Smooth muscle cell (in vitro differentiated cells): ENCODE data around the gene NPBWR2. TPM values are rescaled to one million over a fixed set of nuclear protein-coding genes. Genes with fewer than 3 reads are reported as not detected.

ENCODE experiments used
- DNase-seq: peaks from one replicate; lab custom pipeline; 2025; ENCODE audit not compliant: unreplicated experiment; lab: John Stamatoyannopoulos, UW
- H2AFZ ChIP-seq: fragments of 200-600 bp; sonication (generic); 2 replicates; pipeline ENCODE4 v1.6.0; 2016; ENCODE audit warnings: antibody characterized with exemption, low read depth, mild to moderate bottlenecking
- H3F3A ChIP-seq: fragments of 200-600 bp; sonication (generic); 2 replicates; pipeline ENCODE4 v1.6.0; 2017; ENCODE audit warnings: antibody characterized with exemption, low read depth
- H3K27ac ChIP-seq: fragments of 200-600 bp; sonication (generic); 2 replicates; pipeline ENCODE4 v1.5.1; 2016; ENCODE audit warnings: low read depth, mild to moderate bottlenecking
- H3K27me3 ChIP-seq: fragments of 200-600 bp; sonication (generic); 2 replicates; pipeline ENCODE4 v1.6.1; 2016; ENCODE audit warnings: low read depth, mild to moderate bottlenecking
- H3K36me3 ChIP-seq: fragments of 200-600 bp; sonication (generic); 2 replicates; pipeline ENCODE4 v1.5.1; 2016; ENCODE audit warnings: low read depth
- H3K4me1 ChIP-seq: fragments of 200-600 bp; sonication (generic); 2 replicates; pipeline ENCODE4 v1.5.1; 2016; ENCODE audit warnings: low read depth
- H3K4me2 ChIP-seq: fragments of 200-600 bp; sonication (generic); 2 replicates; pipeline ENCODE4 v1.6.0; 2016; ENCODE audit warnings: mild to moderate bottlenecking
- H3K4me3 ChIP-seq: fragments of 200-600 bp; sonication (generic); 2 replicates; pipeline ENCODE4 v1.5.1; 2016; ENCODE audit warnings: mild to moderate bottlenecking
- H3K79me2 ChIP-seq: fragments of 200-600 bp; sonication (generic); 2 replicates; pipeline ENCODE4 v1.6.0; 2016; ENCODE audit warnings: low read depth, mild to moderate bottlenecking
- H3K9ac ChIP-seq: fragments of 200-600 bp; sonication (generic); 2 replicates; pipeline ENCODE4 v1.6.0; 2016; ENCODE audit warnings: low read depth
- H3K9me3 ChIP-seq: fragments of 200-600 bp; sonication (generic); replicated peaks from 2 replicates; pipeline ENCODE4 v1.5.1; 2016; ENCODE audit warnings: low read depth
- H4K20me1 ChIP-seq: fragments of 200-600 bp; sonication (generic); 2 replicates; pipeline ENCODE4 v1.6.0; 2016; ENCODE audit warnings: low read depth
- WGBS: methylation state at CpG from one replicate; pipeline ENCODE4 v1.1.7; 2016; ENCODE audit warnings: low lambda C conversion rate; 5-methylcytosine and 5-hydroxymethylcytosine counted together
- polyA plus RNA-seq: library from polyadenylated mRNA; unstranded; fragments of >200 nt; fragmentation: Nextera tagmentation; extraction: Ambion mirVana; gene quantifications from 2 replicates; pipeline ENCODE4 v1.2.1, GENCODE V29; 2016
- total RNA-seq: library from RNA; depleted of rRNA; stranded (reverse); fragments of >200 nt; gene quantifications from 2 replicates; pipeline ENCODE4 v1.2.3, GENCODE V29; 2014
- TF ChIP-seq, protein P1 (sequence below): fragments of 200-600 bp; sonication (generic); IDR thresholded peaks from 2 replicates; pipeline ENCODE4 v1.5.1; 2017; ENCODE audit warnings: borderline replicate concordance, mild to moderate bottlenecking, antibody characterized with exemption; ENCODE audit not compliant: insufficient read depth, poor library complexity, severe bottlenecking

Gene NPBWR2
- total and polyA plus RNA-seq, 2 experiments from 2014 or later = not detected

DNA sequence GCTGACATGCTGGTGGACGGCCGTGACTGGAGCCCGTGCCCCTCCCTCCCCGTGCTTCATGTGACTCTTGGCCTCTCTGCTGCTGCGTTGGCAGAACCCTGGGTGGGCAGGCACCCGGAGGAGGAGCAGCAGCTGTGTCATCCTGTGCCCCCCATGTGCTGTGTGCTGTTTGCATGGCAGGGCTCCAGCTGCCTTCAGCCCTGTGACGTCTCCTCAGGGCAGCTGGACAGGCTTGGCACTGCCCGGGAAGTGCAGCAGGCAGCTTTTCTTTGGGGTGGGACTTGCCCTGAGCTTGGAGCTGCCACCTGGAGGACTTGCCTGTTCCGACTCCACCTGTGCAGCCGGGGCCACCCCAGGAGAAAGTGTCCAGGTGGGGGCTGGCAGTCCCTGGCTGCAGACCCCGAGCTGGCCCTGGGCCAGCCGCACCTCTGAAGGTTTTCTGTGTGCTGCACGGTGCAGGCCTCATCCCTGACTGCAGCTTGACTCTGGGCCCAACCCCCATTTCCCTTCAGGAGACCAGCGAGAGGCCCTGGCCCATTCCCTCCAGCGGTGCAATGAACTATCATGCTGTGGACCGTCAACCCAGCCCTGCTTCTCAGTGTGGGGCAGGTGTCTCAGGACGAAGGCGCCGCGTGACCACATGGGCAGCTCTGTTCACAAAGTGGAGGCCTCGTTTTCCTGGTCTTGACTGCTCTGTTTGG is 8.1 kb downstream of the NPBWR2 start:
- Histone ChIP-seq H3K27ac (no peak overlapping the region), H3K9ac (no peak overlapping the region)
- WGBS = 92% methylated on average over 21 of the region's 21 CpGs

DNA sequence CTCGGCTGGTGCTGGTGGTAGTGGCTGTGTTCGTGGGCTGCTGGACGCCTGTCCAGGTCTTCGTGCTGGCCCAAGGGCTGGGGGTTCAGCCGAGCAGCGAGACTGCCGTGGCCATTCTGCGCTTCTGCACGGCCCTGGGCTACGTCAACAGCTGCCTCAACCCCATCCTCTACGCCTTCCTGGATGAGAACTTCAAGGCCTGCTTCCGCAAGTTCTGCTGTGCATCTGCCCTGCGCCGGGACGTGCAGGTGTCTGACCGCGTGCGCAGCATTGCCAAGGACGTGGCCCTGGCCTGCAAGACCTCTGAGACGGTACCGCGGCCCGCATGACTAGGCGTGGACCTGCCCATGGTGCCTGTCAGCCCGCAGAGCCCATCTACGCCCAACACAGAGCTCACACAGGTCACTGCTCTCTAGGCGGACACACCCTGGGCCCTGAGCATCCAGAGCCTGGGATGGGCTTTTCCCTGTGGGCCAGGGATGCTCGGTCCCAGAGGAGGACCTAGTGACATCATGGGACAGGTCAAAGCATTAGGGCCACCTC is 8.8 kb downstream of the NPBWR2 start:
- H3K4me3 ChIP-seq = no peak overlapping the region
- H3F3A ChIP-seq = no peaks in the 10 kb centered on the region
- H3K79me2 ChIP-seq = no peaks in the 10 kb centered on the region
- no peak overlapping the region for H3K27ac ChIP-seq
- no peak overlapping the region for H3K4me2 ChIP-seq
- peaks cover 29% of the 10 kb centered on the region for H3K27me3 ChIP-seq
- H3K36me3 ChIP-seq = no peaks in the 10 kb centered on the region
- TF ChIP-seq, protein P1, sequence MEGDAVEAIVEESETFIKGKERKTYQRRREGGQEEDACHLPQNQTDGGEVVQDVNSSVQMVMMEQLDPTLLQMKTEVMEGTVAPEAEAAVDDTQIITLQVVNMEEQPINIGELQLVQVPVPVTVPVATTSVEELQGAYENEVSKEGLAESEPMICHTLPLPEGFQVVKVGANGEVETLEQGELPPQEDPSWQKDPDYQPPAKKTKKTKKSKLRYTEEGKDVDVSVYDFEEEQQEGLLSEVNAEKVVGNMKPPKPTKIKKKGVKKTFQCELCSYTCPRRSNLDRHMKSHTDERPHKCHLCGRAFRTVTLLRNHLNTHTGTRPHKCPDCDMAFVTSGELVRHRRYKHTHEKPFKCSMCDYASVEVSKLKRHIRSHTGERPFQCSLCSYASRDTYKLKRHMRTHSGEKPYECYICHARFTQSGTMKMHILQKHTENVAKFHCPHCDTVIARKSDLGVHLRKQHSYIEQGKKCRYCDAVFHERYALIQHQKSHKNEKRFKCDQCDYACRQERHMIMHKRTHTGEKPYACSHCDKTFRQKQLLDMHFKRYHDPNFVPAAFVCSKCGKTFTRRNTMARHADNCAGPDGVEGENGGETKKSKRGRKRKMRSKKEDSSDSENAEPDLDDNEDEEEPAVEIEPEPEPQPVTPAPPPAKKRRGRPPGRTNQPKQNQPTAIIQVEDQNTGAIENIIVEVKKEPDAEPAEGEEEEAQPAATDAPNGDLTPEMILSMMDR = no peak
- WGBS = 97% methylated on average over 28 of the region's 28 CpGs
- no peaks in the 10 kb centered on the region for H3K4me1 ChIP-seq
- H3K9me3 ChIP-seq = no peaks in the 10 kb centered on the region
- H3K9ac ChIP-seq = no peak overlapping the region
- H4K20me1 ChIP-seq = no peaks in the 10 kb centered on the region
- no peak overlapping the region for H2AFZ ChIP-seq
- DNase-seq = no peak

More for the DNA sequence above, 8.1 kb downstream of the NPBWR2 start:
- Histone ChIP-seq H3K36me3 (no peaks in the 10 kb centered on the region), H3K9me3 (no peaks in the 10 kb centered on the region), H3F3A (no peaks in the 10 kb centered on the region), H3K27me3 (peaks cover 30% of the 10 kb centered on the region), H3K79me2 (no peaks in the 10 kb centered on the region), H3K4me1 (no peaks in the 10 kb centered on the region), H4K20me1 (no peaks in the 10 kb centered on the region), H3K4me2 (no peak overlapping the region), H3K4me3 (no peak overlapping the region), H2AFZ (no peak overlapping the region)
- DNase-seq = no peak
- TF ChIP-seq, protein P1 = no peak

DNA sequence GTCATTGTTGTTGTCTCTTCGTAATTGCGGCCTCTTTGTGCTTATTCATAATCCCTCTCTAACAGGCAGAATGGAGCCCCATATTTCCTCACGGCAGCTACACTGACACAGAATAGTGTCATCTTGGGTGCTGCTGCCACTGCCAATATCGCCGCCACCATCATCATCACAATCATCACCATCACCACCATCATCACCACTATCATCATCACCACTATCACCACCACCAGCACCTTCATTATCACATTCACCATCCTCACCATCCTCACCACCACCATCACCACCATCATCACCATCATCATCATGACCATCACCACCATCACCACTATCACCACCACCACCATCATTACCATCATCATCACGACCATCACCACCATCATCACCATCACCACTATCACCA is 10.8 kb downstream of the NPBWR2 start:
- Histone ChIP-seq H3K27ac (no peak overlapping the region), H3F3A (no peaks in the 10 kb centered on the region), H3K9me3 (no peaks in the 10 kb centered on the region), H3K36me3 (no peaks in the 10 kb centered on the region), H3K4me1 (no peaks in the 10 kb centered on the region), H3K9ac (no peak overlapping the region), H3K27me3 (peaks cover 9% of the 10 kb centered on the region), H3K79me2 (no peaks in the 10 kb centered on the region), H3K4me3 (no peak overlapping the region), H2AFZ (no peak overlapping the region), H4K20me1 (no peaks in the 10 kb centered on the region), H3K4me2 (no peak overlapping the region)
- no peak for DNase-seq
- 92% methylated on average over 6 of the region's 6 CpGs for WGBS
- TF ChIP-seq, protein P1 = no peak

DNA sequence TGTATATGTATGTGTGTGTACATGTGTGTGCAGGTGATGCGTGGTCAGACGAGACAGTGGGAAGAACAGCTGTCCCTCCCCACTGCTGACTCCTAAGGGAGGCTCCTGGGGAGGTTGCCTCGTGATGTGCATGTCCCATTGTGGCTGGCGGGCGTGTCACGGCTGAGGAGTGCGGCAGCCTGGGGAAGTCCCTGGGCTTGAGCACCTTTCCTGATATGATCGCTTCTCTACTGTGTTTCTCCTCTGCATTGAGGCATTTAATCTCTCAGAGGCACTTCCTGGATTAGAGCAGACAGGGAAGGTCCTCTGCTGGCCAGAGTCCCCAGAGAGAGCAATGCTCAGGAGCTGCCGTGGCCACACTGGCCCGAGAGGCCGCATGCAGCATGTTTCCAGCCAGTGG is 11.4 kb downstream of the NPBWR2 start:
- Histone ChIP-seq H3K79me2 (no peaks in the 10 kb centered on the region), H3K4me3 (no peak overlapping the region), H3K4me1 (no peaks in the 10 kb centered on the region), H3K9me3 (no peaks in the 10 kb centered on the region), H3K4me2 (no peak overlapping the region), H3K27ac (no peak overlapping the region), H3K36me3 (no peaks in the 10 kb centered on the region), H3K9ac (no peak overlapping the region), H4K20me1 (no peaks in the 10 kb centered on the region), H3K27me3 (peaks cover 3% of the 10 kb centered on the region), H2AFZ (no peak overlapping the region), H3F3A (no peaks in the 10 kb centered on the region)
- WGBS = 89% methylated on average over 11 of the region's 11 CpGs
- TF ChIP-seq, protein P1 = no peak
- no peak for DNase-seq
